ENCODE results near the gene SUSD4. TPM values are rescaled to one million over a fixed set of nuclear protein-coding genes. Genes with fewer than 3 reads are reported as not detected.

The SUSD4 gene
- total and polyA plus RNA-seq, 2 of the 8 experiments (the other 6 are each of a cell fraction or from before 2014, with no cell fraction given) = 3.9 to 5.2 TPM

GRCh38 chr1:223258751-223259198, 105.2 kb downstream of the SUSD4 start:
- CTCF ChIA-PET (ENCODE audit: partially characterized antibody) = interaction anchor here (0.6 to 1.4 kb wide), 2 partner anchors 15 to 145 kb away, joined by 3 to 5 read pairs; no protein-coding TSS in a partner anchor
- TF ChIP-seq SP4 (IDR thresholded peaks at IDR 0.05; ENCODE audit: low read length) (no peak), EP300 (IDR thresholded peaks at IDR 0.05; ENCODE audit: borderline replicate concordance in 1 of 2, low read depth in 2 of 2, low read length in 2 of 2) (no peak), FOSL1 (IDR thresholded peaks at IDR 0.05; ENCODE audit: insufficient read depth, low read depth, low read length) (no peak), CTCF (IDR thresholded peaks at IDR 0.05; ENCODE audit: control extremely low read depth in 1 of 3, insufficient read depth in 1 of 3, low read depth in 1 of 3, low read length in 3 of 3) (no peak), POLR2A (IDR thresholded peaks at IDR 0.05; ENCODE audit: control extremely low read depth in 1 of 2, low read depth in 2 of 2, low read length in 2 of 2) (no peak), CTBP2 (IDR thresholded peaks at IDR 0.05; ENCODE audit: borderline replicate concordance, insufficient read depth, insufficient read length, low read length) (no peak), GABPA (IDR thresholded peaks at IDR 0.05; ENCODE audit: borderline replicate concordance, insufficient read depth, low read length) (no peak), HDAC2 (IDR thresholded peaks at IDR 0.05; ENCODE audit: borderline replicate concordance in 1 of 2, low read depth in 2 of 2, low read length in 2 of 2) (no peak), RAD21 (IDR thresholded peaks at IDR 0.05 in 1 of 2, conservative IDR thresholded peaks at IDR 0.05 in 1 of 2; ENCODE audit: low read depth in 2 of 2, low read length in 2 of 2) (no peak), SP2 (IDR thresholded peaks at IDR 0.05; ENCODE audit: low read length) (no peak)

More at GRCh38 chr1:223258751-223259198, 105.2 kb downstream of the SUSD4 start:
- H3K27me3 ChIP-seq (replicated peaks in 1 of 4; ENCODE audit: control insufficient read depth in 3 of 4, extremely low read depth in 1 of 4, insufficient read depth in 3 of 4, low read length in 3 of 4) = no peaks in the 10 kb centered on the region; a peak in 1 of 7 replicates
- no peak overlapping the region for H2BK20ac ChIP-seq (ENCODE audit: low read length)
- no peaks in the 10 kb centered on the region for H3K36me3 ChIP-seq (ENCODE audit: control insufficient read depth in 2 of 4, insufficient read depth in 4 of 4, low read length in 3 of 4)
- no peak overlapping the region for H2BK15ac ChIP-seq (ENCODE audit: low read length)
- H4K8ac ChIP-seq (ENCODE audit: extremely low read depth, insufficient read depth, low read length) = no peak overlapping the region
- no peak overlapping the region for H3K27ac ChIP-seq (ENCODE audit: low read depth, low read length)
- no peaks in the 10 kb centered on the region for H3K9me3 ChIP-seq (ENCODE audit: insufficient read depth in 2 of 2, low read depth in 1 of 2, low read length in 1 of 2)
- H3K23me2 ChIP-seq (ENCODE audit: low read depth, low read length) = no peaks in the 10 kb centered on the region; the same call in 1 of the 2 replicates
- no peak overlapping the region for H2BK12ac ChIP-seq (ENCODE audit: low read depth, low read length)
- DNase-seq (ENCODE audit: low read depth in 1 of 2, low spot score in 2 of 2) = no peak
- no peaks in the 10 kb centered on the region for H4K20me1 ChIP-seq (replicated peaks in 1 of 2; ENCODE audit: control insufficient read depth in 1 of 2, insufficient read depth in 2 of 2, low read length in 2 of 2)
- no peaks in the 10 kb centered on the region for H3K79me1 ChIP-seq (ENCODE audit: low read depth, low read length)
- no peak overlapping the region for H3K14ac ChIP-seq (ENCODE audit: insufficient read length)
- no peak overlapping the region for H3K23ac ChIP-seq (ENCODE audit: insufficient read length)
- no peak overlapping the region for H2BK120ac ChIP-seq (replicated peaks; ENCODE audit: low read depth, low read length)
- H4K5ac ChIP-seq (ENCODE audit: insufficient read length, low read depth, low read length) = no peak overlapping the region
- no peak overlapping the region for H2AK5ac ChIP-seq (ENCODE audit: low read depth, low read length)
- no peak overlapping the region for H3K9ac ChIP-seq (replicated peaks in 1 of 4; ENCODE audit: extremely low read depth in 1 of 4, low read depth in 3 of 4, low read length in 3 of 4)
- WGBS, 2 experiments (ENCODE audit: extremely low coverage in 1 of 2, insufficient coverage in 1 of 2, insufficient read length in 1 of 2, insufficient replicate concordance in 2 of 2, low coverage in 1 of 2, low lambda C conversion rate in 2 of 2, missing lambda C conversion rate in 1 of 2) = 74% methylated on average over 6 of the region's 6 CpGs; no CpG with 5 or more reads in 1 of the 2 experiments
- no peak overlapping the region for H3K4me3 ChIP-seq (ENCODE audit: extremely low read depth in 1 of 4, insufficient read depth in 2 of 4, low read depth in 3 of 4, low read length in 4 of 4)
- H3K4ac ChIP-seq (replicated peaks; ENCODE audit: insufficient read length, low read depth, low read length) = no peak overlapping the region
- H3K56ac ChIP-seq (replicated peaks; ENCODE audit: insufficient read length, low read depth, low read length) = no peak overlapping the region
- FAIRE-seq = no peak
- H3K18ac ChIP-seq (ENCODE audit: extremely low read depth, low read length) = no peak overlapping the region
- no peak overlapping the region for H2BK5ac ChIP-seq (ENCODE audit: low read depth, low read length)
- no peak overlapping the region for H4K91ac ChIP-seq (replicated peaks; ENCODE audit: insufficient read length, low read length)
- no peaks in the 10 kb centered on the region for H3K79me2 ChIP-seq (ENCODE audit: control insufficient read depth in 1 of 2, insufficient read depth in 2 of 2, low read length in 2 of 2)
- no peak overlapping the region for H2AFZ ChIP-seq (ENCODE audit: low read length)
- H3K4me2 ChIP-seq (ENCODE audit: insufficient read depth in 1 of 2, low read depth in 2 of 2, low read length in 2 of 2) = no peak overlapping the region
- POLR2A ChIA-PET (ENCODE audit: partially characterized antibody) = no interaction called here
- peaks cover 0 to 4% (median 0%) of the 10 kb centered on the region in 4 experiments; a peak in 2 of 7 replicates for H3K4me1 ChIP-seq (replicated peaks in 1 of 4; ENCODE audit: control insufficient read depth in 3 of 4, insufficient read depth in 4 of 4, low read length in 3 of 4)

Data from H1 (cell line).